Measurements from ENCODE around the gene AXIN2. TPM values are rescaled to one million over a fixed set of nuclear protein-coding genes. Genes with fewer than 3 reads are reported as not detected.
A peak's percentile ranks its signal among the peaks of the same experiment; 100 is the strongest.

AXIN2 gene
- total RNA-seq, 1 donor from 2014 or later = 3.7 TPM

- peaks cover 4% of the 10 kb centered on the region for H3K4me1 Mint-ChIP-seq (ENCODE audit: low read depth)
- H3K36me3 Mint-ChIP-seq (ENCODE audit: low read depth) = no peaks in the 10 kb centered on the region
- TF ChIP-seq CTCF (IDR thresholded peaks at IDR 0.05) = no peak
- no peaks in the 10 kb centered on the region for H3K9me3 Mint-ChIP-seq (ENCODE audit: low read depth)
- peaks cover 2% of the 10 kb centered on the region for H3K27me3 Mint-ChIP-seq (ENCODE audit: low read depth)
- no peak overlapping the region for H3K4me3 Mint-ChIP-seq (ENCODE audit: unreplicated experiment)
- H3K27ac Mint-ChIP-seq (ENCODE audit: unreplicated experiment) = no peak overlapping the region
- no peak for DNase-seq (ENCODE audit: low spot score)
Observed at GRCh38 chr17:65568918-65569317, 7.5 kb upstream of the AXIN2 start.

GRCh38 chr17:65567566-65567965 lies 6.1 kb upstream of the AXIN2 start:
- H3K4me1 Mint-ChIP-seq (ENCODE audit: low read depth) = peaks cover 4% of the 10 kb centered on the region
- H3K27me3 Mint-ChIP-seq (ENCODE audit: low read depth) = peaks cover 2% of the 10 kb centered on the region
- no peak for TF ChIP-seq CTCF (IDR thresholded peaks at IDR 0.05)
- no peak overlapping the region for H3K4me3 Mint-ChIP-seq (ENCODE audit: unreplicated experiment)
- no peak overlapping the region for H3K27ac Mint-ChIP-seq (ENCODE audit: unreplicated experiment)
- H3K9me3 Mint-ChIP-seq (ENCODE audit: low read depth) = no peaks in the 10 kb centered on the region
- no peak for DNase-seq (ENCODE audit: low spot score)
- H3K36me3 Mint-ChIP-seq (ENCODE audit: low read depth) = no peaks in the 10 kb centered on the region

DNA sequence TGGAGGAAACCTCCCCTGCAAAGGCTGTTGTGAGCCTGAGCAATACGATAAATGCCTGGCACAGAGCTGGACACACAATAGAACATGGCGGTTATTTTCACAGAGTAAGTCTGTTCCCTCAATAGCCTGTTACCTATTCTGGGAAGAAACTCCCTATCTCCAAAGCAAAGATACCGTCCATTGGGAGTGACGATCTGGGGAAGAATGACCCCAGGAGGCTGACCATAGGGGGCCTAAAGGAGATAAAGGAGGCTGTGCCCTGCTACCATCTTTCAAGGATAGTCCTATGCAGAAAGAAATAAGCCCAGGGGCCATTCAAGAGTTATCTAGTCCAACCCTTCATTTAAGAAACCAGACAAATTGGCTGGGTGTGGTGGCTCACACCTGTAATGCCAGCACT lies 4.1 kb upstream of the AXIN2 start:
- H3K9me3 Mint-ChIP-seq (ENCODE audit: low read depth) = no peaks in the 10 kb centered on the region
- H3K36me3 Mint-ChIP-seq (ENCODE audit: low read depth) = no peaks in the 10 kb centered on the region
- H3K27me3 Mint-ChIP-seq (ENCODE audit: low read depth) = no peaks in the 10 kb centered on the region
- TF ChIP-seq CTCF (IDR thresholded peaks at IDR 0.05) = no peak
- H3K27ac Mint-ChIP-seq (ENCODE audit: unreplicated experiment) = no peak overlapping the region
- H3K4me1 Mint-ChIP-seq (ENCODE audit: low read depth) = peaks cover 11% of the 10 kb centered on the region
- no peak for DNase-seq (ENCODE audit: low spot score)
- no peak overlapping the region for H3K4me3 Mint-ChIP-seq (ENCODE audit: unreplicated experiment)

DNA sequence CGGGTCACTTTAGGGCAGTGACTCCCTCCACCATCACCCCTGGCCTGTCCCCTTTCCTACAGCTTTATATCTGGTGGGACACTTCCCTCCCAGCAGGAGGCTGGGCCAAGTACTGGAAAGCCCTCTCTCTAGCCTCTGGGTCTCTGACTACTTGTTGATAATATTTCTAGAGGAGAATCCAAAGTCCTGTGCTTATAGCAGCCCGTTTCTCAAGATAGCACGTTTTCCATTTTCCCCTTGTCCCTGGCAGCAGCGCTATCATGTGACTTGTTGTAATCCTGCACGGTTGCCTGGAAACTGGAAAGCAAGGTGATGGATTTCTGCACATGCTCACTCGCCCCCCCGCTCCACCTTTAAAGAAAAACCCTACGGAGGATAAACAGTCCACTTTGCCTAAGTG lies 3.3 kb upstream of the AXIN2 start:
- no peak overlapping the region for H3K4me3 Mint-ChIP-seq (ENCODE audit: unreplicated experiment)
- no peak for DNase-seq (ENCODE audit: low spot score)
- H3K27ac Mint-ChIP-seq (ENCODE audit: unreplicated experiment) = no peak overlapping the region
- peaks cover 11% of the 10 kb centered on the region for H3K4me1 Mint-ChIP-seq (ENCODE audit: low read depth)
- no peak for TF ChIP-seq CTCF (IDR thresholded peaks at IDR 0.05)
- H3K9me3 Mint-ChIP-seq (ENCODE audit: low read depth) = no peaks in the 10 kb centered on the region
- H3K36me3 Mint-ChIP-seq (ENCODE audit: low read depth) = no peaks in the 10 kb centered on the region
- H3K27me3 Mint-ChIP-seq (ENCODE audit: low read depth) = no peaks in the 10 kb centered on the region

GRCh38 chr17:65562206-65562531 lies 721 bp upstream of the AXIN2 start:
- Mint-ChIP-seq H3K27me3 (ENCODE audit: low read depth) (no peaks in the 10 kb centered on the region), H3K4me3 (ENCODE audit: unreplicated experiment) (peak overlapping the region; percentile 76), H3K27ac (ENCODE audit: unreplicated experiment) (no peak overlapping the region), H3K36me3 (ENCODE audit: low read depth) (no peaks in the 10 kb centered on the region), H3K9me3 (ENCODE audit: low read depth) (no peaks in the 10 kb centered on the region), H3K4me1 (ENCODE audit: low read depth) (peaks cover 21% of the 10 kb centered on the region)
- DNase-seq (ENCODE audit: low spot score) = no peak
- no peak for TF ChIP-seq CTCF (IDR thresholded peaks at IDR 0.05)

Measured in chondrocyte (in vitro differentiated cells).